Right cardiac atrium (tissue), 5 donors: ENCODE data around the gene SLC4A1. TPM values are rescaled to one million over a fixed set of nuclear protein-coding genes. Genes with fewer than 3 reads are reported as not detected.
A peak's percentile ranks its signal among the peaks of the same experiment; 100 is the strongest.
"Not testable (repeated sequence)": the region's sequence is repeated elsewhere in the genome, so short reads cannot be mapped to it uniquely, and the experiment has no call there.

Experiments
- ATAC-seq, 2 donors: fragments of 200-7000 bp; cut with Tn5 transposase; one replicate each; pipeline versions ENCODE4 v1.8.0 to v1.9.1; 2020; ENCODE audit warnings: moderate library complexity in 2 of 2, mild to moderate bottlenecking in 1 of 2
- DNase-seq, 3 donors: peaks; one replicate each; pipeline ENCODE4 v3.0.0-alpha.2; 2020
- H3K27ac ChIP-seq: one replicate; pipeline ENCODE4 v1.5.1; 2013; ENCODE audit warnings: mild to moderate bottlenecking, low read length, control low read depth, moderate library complexity
- H3K27me3 ChIP-seq: one replicate; pipeline ENCODE4 v1.6.1; 2013; ENCODE audit not compliant: control insufficient read depth, insufficient read depth
- H3K4me1 ChIP-seq: one replicate; pipeline ENCODE4 v1.6.1; 2013; ENCODE audit warnings: low read length; ENCODE audit not compliant: control insufficient read depth, insufficient read depth
- H3K4me3 ChIP-seq: one replicate; pipeline ENCODE4 v1.5.1; 2013; ENCODE audit warnings: low read length, control low read depth
- H3K9me3 ChIP-seq: one replicate; pipeline ENCODE4 v1.6.1; 2013; ENCODE audit warnings: low read length; ENCODE audit not compliant: control insufficient read depth
- WGBS: extraction: QIAGEN DNeasy Blood & Tissue Kit; methylation state at CpG from one replicate; pipeline ENCODE4 v1.1.7; 2013; 5-methylcytosine and 5-hydroxymethylcytosine counted together
- intact Hi-C, 4 donors: fragments of 100-400 bp; cut with DNase I; formaldehyde crosslinking; loops; one replicate each; pipeline versions ENCODE4 v1.11.0 to v1.14.0; 2022 to 2023
- polyA plus RNA-seq: library from polyadenylated mRNA; stranded (reverse); fragments of 200-250 nt; gene quantifications from one replicate; pipeline ENCODE4 v1.2.3, GENCODE V29; 2013
- total RNA-seq, 4 donors: library from RNA; stranded (reverse); fragmentation: NEBNext Ultra II Directional; extraction: Animal tissue kit (Norgen Biotek cat#: 25700); gene quantifications; one replicate each; pipeline ENCODE4 v1.2.1, GENCODE V29; 2021
- donor health status: healthy with polysubstance abuse.
- donor health status: DM: no; HTN: yes; CAD: no.
- donor health status: DM: no; HTN: no; CAD: no.
- donor health status: DM: no; HTN: yes; CAD: no; lungs with severe emphysema.
- donor health status: DM: yes; HTN: yes; CAD: no.

SLC4A1 gene
- total and polyA plus RNA-seq, 5 donors: 0.16 to 0.72 (median 0.38) TPM; not detected in 1

- intact Hi-C loops: no loop called here
- peak in 2 of 3 donors; percentile 11 to 25 for DNase-seq
- Histone ChIP-seq H3K27ac (no peak overlapping the region), H3K4me1 (no peaks in the 10 kb centered on the region), H3K27me3 (no peaks in the 10 kb centered on the region), H3K9me3 (no peaks in the 10 kb centered on the region), H3K4me3 (no peak overlapping the region)
- ATAC-seq: no peak
- 64% methylated on average over 10 of the region's 10 CpGs for WGBS
Measured at GRCh38 chr17:44254361-44255095, 13.4 kb downstream of the SLC4A1 start.

GRCh38 chr17:44253006-44253405 is 14.9 kb downstream of the SLC4A1 start:
- Histone ChIP-seq H3K9me3 (no peaks in the 10 kb centered on the region), H3K4me1 (no peaks in the 10 kb centered on the region), H3K27ac (no peak overlapping the region), H3K4me3 (no peak overlapping the region), H3K27me3 (no peaks in the 10 kb centered on the region)
- 78% methylated on average over 14 of the region's 14 CpGs for WGBS
- DNase-seq (peak in 2 of 3 donors; percentile 11 to 55), ATAC-seq (no peak)
- intact Hi-C loops: no loop called here

- DNase-seq: peak in 2 of 3 donors; percentile 17 to 63
- H3K27me3 ChIP-seq: no peaks in the 10 kb centered on the region
- WGBS: 95% methylated on average over 17 of the region's 17 CpGs
- no peak overlapping the region for H3K27ac ChIP-seq
- peaks cover 11% of the 10 kb centered on the region for H3K4me1 ChIP-seq
- H3K9me3 ChIP-seq: no peaks in the 10 kb centered on the region
- H3K4me3 ChIP-seq: no peak overlapping the region
- intact Hi-C loops: no loop called here
- ATAC-seq: no peak
Measured at GRCh38 chr17:44251062-44251461, 16.9 kb downstream of the SLC4A1 start.

- no peak overlapping the region for H3K27ac ChIP-seq
- no peaks in the 10 kb centered on the region for H3K9me3 ChIP-seq
- intact Hi-C loops: no loop called here
- WGBS: 90% methylated on average over 9 of the region's 9 CpGs
- no peaks in the 10 kb centered on the region for H3K27me3 ChIP-seq
- H3K4me3 ChIP-seq: no peak overlapping the region
- ATAC-seq (no peak), DNase-seq (no peak)
- peaks cover 11% of the 10 kb centered on the region for H3K4me1 ChIP-seq
Measured at GRCh38 chr17:44249501-44250246, 18.3 kb downstream of the SLC4A1 start.

- intact Hi-C loops: no loop called here
- no peak overlapping the region for H3K4me3 ChIP-seq
- no peak for DNase-seq
- H3K4me1 ChIP-seq: peaks cover 11% of the 10 kb centered on the region
- ATAC-seq: peak in 1 of 2 donors; percentile 19
- H3K27me3 ChIP-seq: no peaks in the 10 kb centered on the region
- no peak overlapping the region for H3K27ac ChIP-seq
- H3K9me3 ChIP-seq: no peaks in the 10 kb centered on the region
- 81% methylated on average over 10 of the region's 10 CpGs for WGBS
Measured at GRCh38 chr17:44247876-44248736, 19.8 kb downstream of the SLC4A1 start.

- Histone ChIP-seq H3K9me3 (no peaks in the 10 kb centered on the region), H3K4me1 (peaks cover 11% of the 10 kb centered on the region), H3K27ac (no peak overlapping the region), H3K4me3 (no peak overlapping the region), H3K27me3 (no peaks in the 10 kb centered on the region)
- ATAC-seq: peak; percentile 80 to 88
- 23% methylated on average over 7 of the region's 7 CpGs for WGBS
- DNase-seq: peak; percentile 63 to 83 (median 80)
- intact Hi-C loops: no loop called here
Measured at GRCh38 chr17:44247440-44247841, 20.5 kb downstream of the SLC4A1 start.

- H3K4me1 ChIP-seq: no peaks in the 10 kb centered on the region
- DNase-seq (no peak), ATAC-seq (no peak)
- 67% methylated on average over 6 of the region's 6 CpGs for WGBS
- H3K27me3 ChIP-seq: no peaks in the 10 kb centered on the region
- intact Hi-C loops: loop anchor here in 1 of 4 donors (5.0 kb wide), 1 partner anchor 51 kb away; no protein-coding TSS in a partner anchor
- H3K4me3 ChIP-seq: no peak overlapping the region
- no peaks in the 10 kb centered on the region for H3K9me3 ChIP-seq
- H3K27ac ChIP-seq: no peak overlapping the region
Measured at GRCh38 chr17:44241106-44241624, 26.8 kb downstream of the SLC4A1 start.

GRCh38 chr17:44237886-44238285 is 30.0 kb downstream of the SLC4A1 start:
- H3K27ac ChIP-seq, H3K27me3 ChIP-seq, H3K4me1 ChIP-seq, H3K9me3 ChIP-seq, intact Hi-C loops, ATAC-seq, H3K4me3 ChIP-seq, DNase-seq: not testable (repeated sequence)
- WGBS: 88% methylated on average over 24 of the region's 28 CpGs

GRCh38 chr17:44236444-44236991 is 31.4 kb downstream of the SLC4A1 start:
- DNase-seq (no peak), ATAC-seq (no peak)
- Histone ChIP-seq H3K27me3 (no peaks in the 10 kb centered on the region), H3K4me1 (peaks cover 1% of the 10 kb centered on the region), H3K9me3 (no peaks in the 10 kb centered on the region), H3K4me3 (no peak overlapping the region), H3K27ac (no peak overlapping the region)
- intact Hi-C loops: no loop called here
- 57% methylated on average over 5 of the region's 5 CpGs for WGBS

GRCh38 chr17:44235583-44235936 is 32.4 kb downstream of the SLC4A1 start:
- 85% methylated on average over 5 of the region's 5 CpGs for WGBS
- H3K27ac ChIP-seq: no peak overlapping the region
- DNase-seq (no peak), ATAC-seq (peak in 1 of 2 donors; percentile 18)
- intact Hi-C loops: no loop called here
- H3K4me1 ChIP-seq: peaks cover 1% of the 10 kb centered on the region
- no peak overlapping the region for H3K4me3 ChIP-seq
- H3K27me3 ChIP-seq: no peaks in the 10 kb centered on the region
- H3K9me3 ChIP-seq: no peaks in the 10 kb centered on the region
